Measurements from ENCODE around the gene LOX. TPM values are rescaled to one million over a fixed set of nuclear protein-coding genes. Genes with fewer than 3 reads are reported as not detected.

LOX gene
- total and polyA plus RNA-seq, 2 experiments from 2014 or later = 1.5 to 1.8 TPM

DNA sequence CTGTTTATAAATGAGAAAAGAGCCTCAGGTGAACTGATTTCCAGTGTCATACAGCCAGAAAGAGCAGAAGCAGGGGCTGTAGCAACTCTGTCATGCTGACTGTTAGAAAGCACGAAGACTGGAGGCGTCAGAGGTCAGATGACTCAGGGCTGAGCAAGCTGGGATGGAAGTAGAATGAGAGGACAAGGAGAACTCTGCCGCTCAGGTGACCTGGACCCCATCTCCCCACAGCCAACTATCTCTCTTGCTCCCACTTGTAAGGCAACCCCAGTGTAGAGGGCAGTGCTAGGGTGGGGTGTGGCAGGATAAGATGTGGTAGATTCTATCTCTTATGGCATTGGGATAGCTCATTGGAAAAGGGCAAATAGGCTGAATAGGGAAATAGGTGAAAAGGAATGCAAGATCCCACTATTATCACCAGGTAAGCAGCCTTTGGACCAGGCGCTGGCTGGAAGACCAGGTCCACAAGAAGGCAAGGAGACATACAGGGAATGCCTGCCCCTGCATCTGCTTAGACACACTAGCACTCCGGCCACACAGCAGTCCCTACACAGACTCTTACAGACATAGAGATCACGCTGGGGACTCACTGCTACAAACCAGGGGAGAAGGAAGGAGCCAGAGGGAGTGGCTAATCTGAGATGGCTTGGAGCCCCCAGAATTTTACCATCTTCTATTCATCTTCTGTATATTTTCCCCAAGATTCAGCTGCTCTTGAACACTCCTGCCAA is 21.2 kb upstream of the LOX start (continued):
- TF ChIP-seq, protein P1, sequence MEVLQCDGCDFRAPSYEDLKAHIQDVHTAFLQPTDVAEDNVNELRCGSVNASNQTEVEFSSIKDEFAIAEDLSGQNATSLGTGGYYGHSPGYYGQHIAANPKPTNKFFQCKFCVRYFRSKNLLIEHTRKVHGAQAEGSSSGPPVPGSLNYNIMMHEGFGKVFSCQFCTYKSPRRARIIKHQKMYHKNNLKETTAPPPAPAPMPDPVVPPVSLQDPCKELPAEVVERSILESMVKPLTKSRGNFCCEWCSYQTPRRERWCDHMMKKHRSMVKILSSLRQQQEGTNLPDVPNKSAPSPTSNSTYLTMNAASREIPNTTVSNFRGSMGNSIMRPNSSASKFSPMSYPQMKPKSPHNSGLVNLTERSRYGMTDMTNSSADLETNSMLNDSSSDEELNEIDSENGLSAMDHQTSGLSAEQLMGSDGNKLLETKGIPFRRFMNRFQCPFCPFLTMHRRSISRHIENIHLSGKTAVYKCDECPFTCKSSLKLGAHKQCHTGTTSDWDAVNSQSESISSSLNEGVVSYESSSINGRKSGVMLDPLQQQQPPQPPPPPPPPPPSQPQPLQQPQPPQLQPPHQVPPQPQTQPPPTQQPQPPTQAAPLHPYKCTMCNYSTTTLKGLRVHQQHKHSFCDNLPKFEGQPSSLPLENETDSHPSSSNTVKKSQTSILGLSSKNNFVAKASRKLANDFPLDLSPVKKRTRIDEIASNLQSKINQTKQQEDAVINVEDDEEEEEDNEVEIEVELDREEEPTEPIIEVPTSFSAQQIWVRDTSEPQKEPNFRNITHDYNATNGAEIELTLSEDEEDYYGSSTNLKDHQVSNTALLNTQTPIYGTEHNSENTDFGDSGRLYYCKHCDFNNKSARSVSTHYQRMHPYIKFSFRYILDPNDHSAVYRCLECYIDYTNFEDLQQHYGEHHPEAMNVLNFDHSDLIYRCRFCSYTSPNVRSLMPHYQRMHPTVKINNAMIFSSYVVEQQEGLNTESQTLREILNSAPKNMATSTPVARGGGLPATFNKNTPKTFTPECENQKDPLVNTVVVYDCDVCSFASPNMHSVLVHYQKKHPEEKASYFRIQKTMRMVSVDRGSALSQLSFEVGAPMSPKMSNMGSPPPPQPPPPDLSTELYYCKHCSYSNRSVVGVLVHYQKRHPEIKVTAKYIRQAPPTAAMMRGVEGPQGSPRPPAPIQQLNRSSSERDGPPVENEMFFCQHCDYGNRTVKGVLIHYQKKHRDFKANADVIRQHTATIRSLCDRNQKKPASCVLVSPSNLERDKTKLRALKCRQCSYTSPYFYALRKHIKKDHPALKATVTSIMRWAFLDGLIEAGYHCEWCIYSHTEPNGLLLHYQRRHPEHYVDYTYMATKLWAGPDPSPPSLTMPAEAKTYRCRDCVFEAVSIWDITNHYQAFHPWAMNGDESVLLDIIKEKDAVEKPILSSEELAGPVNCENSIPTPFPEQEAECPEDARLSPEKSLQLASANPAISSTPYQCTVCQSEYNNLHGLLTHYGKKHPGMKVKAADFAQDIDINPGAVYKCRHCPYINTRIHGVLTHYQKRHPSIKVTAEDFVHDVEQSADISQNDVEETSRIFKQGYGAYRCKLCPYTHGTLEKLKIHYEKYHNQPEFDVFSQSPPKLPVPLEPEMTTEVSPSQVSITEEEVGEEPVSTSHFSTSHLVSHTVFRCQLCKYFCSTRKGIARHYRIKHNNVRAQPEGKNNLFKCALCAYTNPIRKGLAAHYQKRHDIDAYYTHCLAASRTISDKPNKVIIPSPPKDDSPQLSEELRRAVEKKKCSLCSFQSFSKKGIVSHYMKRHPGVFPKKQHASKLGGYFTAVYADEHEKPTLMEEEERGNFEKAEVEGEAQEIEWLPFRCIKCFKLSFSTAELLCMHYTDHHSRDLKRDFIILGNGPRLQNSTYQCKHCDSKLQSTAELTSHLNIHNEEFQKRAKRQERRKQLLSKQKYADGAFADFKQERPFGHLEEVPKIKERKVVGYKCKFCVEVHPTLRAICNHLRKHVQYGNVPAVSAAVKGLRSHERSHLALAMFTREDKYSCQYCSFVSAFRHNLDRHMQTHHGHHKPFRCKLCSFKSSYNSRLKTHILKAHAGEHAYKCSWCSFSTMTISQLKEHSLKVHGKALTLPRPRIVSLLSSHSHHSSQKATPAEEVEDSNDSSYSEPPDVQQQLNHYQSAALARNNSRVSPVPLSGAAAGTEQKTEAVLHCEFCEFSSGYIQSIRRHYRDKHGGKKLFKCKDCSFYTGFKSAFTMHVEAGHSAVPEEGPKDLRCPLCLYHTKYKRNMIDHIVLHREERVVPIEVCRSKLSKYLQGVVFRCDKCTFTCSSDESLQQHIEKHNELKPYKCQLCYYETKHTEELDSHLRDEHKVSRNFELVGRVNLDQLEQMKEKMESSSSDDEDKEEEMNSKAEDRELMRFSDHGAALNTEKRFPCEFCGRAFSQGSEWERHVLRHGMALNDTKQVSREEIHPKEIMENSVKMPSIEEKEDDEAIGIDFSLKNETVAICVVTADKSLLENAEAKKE (CRISPR knock-in tag; IDR thresholded peaks at IDR 0.05) = no peak
- TF ChIP-seq, protein P2, sequence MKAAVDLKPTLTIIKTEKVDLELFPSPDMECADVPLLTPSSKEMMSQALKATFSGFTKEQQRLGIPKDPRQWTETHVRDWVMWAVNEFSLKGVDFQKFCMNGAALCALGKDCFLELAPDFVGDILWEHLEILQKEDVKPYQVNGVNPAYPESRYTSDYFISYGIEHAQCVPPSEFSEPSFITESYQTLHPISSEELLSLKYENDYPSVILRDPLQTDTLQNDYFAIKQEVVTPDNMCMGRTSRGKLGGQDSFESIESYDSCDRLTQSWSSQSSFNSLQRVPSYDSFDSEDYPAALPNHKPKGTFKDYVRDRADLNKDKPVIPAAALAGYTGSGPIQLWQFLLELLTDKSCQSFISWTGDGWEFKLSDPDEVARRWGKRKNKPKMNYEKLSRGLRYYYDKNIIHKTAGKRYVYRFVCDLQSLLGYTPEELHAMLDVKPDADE (IDR thresholded peaks at IDR 0.05) = no peak
- TF ChIP-seq, protein P3, sequence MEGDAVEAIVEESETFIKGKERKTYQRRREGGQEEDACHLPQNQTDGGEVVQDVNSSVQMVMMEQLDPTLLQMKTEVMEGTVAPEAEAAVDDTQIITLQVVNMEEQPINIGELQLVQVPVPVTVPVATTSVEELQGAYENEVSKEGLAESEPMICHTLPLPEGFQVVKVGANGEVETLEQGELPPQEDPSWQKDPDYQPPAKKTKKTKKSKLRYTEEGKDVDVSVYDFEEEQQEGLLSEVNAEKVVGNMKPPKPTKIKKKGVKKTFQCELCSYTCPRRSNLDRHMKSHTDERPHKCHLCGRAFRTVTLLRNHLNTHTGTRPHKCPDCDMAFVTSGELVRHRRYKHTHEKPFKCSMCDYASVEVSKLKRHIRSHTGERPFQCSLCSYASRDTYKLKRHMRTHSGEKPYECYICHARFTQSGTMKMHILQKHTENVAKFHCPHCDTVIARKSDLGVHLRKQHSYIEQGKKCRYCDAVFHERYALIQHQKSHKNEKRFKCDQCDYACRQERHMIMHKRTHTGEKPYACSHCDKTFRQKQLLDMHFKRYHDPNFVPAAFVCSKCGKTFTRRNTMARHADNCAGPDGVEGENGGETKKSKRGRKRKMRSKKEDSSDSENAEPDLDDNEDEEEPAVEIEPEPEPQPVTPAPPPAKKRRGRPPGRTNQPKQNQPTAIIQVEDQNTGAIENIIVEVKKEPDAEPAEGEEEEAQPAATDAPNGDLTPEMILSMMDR (conservative IDR thresholded peaks at IDR 0.05; ENCODE audit: low read depth in 2 of 2) = no peak
- TF ChIP-seq, protein P4, sequence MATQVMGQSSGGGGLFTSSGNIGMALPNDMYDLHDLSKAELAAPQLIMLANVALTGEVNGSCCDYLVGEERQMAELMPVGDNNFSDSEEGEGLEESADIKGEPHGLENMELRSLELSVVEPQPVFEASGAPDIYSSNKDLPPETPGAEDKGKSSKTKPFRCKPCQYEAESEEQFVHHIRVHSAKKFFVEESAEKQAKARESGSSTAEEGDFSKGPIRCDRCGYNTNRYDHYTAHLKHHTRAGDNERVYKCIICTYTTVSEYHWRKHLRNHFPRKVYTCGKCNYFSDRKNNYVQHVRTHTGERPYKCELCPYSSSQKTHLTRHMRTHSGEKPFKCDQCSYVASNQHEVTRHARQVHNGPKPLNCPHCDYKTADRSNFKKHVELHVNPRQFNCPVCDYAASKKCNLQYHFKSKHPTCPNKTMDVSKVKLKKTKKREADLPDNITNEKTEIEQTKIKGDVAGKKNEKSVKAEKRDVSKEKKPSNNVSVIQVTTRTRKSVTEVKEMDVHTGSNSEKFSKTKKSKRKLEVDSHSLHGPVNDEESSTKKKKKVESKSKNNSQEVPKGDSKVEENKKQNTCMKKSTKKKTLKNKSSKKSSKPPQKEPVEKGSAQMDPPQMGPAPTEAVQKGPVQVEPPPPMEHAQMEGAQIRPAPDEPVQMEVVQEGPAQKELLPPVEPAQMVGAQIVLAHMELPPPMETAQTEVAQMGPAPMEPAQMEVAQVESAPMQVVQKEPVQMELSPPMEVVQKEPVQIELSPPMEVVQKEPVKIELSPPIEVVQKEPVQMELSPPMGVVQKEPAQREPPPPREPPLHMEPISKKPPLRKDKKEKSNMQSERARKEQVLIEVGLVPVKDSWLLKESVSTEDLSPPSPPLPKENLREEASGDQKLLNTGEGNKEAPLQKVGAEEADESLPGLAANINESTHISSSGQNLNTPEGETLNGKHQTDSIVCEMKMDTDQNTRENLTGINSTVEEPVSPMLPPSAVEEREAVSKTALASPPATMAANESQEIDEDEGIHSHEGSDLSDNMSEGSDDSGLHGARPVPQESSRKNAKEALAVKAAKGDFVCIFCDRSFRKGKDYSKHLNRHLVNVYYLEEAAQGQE (IDR thresholded peaks at IDR 0.05; ENCODE audit: unreplicated experiment) = no peak
- TF ChIP-seq CREB1 (CRISPR knock-in tag; IDR thresholded peaks at IDR 0.05; ENCODE audit: low read depth) (no peak), ZNF114 (CRISPR knock-in tag; IDR thresholded peaks at IDR 0.05) (no peak), ZNF331 (CRISPR knock-in tag; IDR thresholded peaks at IDR 0.05; ENCODE audit: low read depth) (no peak), JUNB (IDR thresholded peaks at IDR 0.05; ENCODE audit: unreplicated experiment) (no peak), EZH2 (IDR thresholded peaks at IDR 0.05; ENCODE audit: low read depth, unreplicated experiment) (no peak), STAT1 (IDR thresholded peaks at IDR 0.05; ENCODE audit: unreplicated experiment) (no peak)

Measured in GM23338 (cell line).